ENCODE results near the gene TCF23.
"Not testable (repeated sequence)": the region's sequence is repeated elsewhere in the genome, so short reads cannot be mapped to it uniquely, and the experiment has no call there.

The TCF23 gene

DNA sequence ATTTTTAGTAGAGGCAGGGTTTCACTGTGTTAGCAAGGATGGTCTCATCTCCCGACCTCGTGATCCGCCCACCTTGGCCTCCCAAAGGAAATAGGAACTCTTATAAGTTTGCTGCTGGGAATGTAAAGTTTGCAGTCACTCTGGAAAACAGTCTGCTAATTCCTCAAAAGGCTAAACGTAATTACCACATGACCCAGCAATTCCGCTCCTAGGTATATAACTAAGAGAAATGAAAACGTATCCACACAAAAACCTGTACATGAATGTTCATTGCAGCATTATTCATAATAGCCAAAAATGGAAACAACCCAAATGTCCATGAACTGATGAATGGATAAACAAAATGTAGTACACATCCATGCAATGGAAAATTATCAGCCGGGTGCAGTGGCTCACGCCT lies 41.2 kb downstream of the TCF23 start:
- no peak for DNase-seq (ENCODE audit: low read depth in 2 of 2)

DNA sequence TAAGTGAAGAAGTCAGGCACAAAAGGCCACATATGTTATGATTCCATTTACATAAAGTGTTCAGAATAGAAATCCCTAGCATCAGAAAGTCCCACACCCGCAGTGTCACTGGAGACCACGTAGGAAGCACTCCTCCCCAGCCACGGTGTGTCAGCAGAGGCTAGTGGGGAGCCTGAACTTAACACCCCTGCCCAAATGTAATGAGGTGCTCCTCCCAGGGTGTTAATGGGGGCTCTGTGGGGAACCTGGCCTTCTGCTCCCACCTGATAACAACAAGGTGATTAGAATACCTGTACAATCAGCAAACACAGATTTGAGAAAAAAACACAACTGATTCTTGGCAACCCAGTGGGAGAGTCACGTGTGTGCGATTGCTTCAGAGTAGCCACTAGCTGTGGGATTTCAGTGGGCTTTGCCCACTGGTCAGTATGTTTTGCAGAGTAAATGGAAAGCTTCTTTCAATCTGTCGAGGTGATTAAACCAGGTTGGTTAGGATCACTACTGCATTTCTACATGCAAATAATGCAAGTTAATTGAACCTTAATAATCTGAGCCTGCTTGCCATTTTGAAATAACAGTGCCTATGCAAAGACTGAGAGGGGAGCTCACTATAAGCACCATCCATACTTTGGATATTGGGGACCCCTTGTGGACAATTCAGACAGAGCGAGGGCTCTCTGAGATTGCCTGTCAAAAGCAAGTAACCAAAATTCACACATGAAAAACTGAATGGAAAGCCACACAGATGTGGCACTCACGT lies 42.4 kb downstream of the TCF23 start:
- DNase-seq (ENCODE audit: low read depth in 2 of 2), result no peak

DNA sequence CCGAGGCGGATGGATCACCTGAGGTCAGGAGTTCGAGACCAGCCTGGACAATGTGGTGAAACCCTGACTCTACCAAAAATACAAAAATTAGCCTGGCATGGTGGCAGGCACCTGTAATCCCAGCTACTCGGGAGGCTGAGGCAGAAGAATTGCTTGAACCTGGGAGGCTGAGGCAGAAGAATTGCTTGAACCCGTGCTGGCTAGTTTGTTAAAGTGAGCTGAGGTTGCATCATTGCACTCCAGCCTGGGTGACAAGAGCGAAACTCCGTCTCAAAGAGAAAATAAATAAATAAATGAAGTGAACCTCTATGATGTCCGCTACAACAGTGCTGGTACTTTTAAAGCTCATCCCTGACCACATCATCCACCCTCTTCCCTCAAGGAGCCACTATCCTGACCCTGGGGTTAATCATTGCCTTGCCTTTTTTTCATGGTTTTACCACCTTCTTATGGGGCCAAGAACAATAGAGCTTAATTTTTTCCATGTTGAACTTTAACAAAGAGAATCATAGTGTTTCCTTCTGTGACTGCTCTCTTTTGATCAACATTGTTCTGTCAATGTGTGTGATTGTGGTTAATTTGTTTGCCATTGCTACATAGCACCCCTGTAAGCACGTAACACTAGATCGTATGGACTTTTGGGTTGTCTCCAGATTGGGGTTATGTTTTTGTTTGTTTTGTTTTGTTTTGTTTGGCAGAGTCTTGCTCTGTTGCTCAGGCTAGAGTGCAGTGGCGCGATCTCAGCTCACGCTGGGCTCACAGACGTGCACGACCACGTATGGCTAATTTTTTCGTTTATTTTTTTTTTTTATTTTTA lies 45.9 kb downstream of the TCF23 start:
- no peak for DNase-seq (ENCODE audit: low read depth in 2 of 2)

DNA sequence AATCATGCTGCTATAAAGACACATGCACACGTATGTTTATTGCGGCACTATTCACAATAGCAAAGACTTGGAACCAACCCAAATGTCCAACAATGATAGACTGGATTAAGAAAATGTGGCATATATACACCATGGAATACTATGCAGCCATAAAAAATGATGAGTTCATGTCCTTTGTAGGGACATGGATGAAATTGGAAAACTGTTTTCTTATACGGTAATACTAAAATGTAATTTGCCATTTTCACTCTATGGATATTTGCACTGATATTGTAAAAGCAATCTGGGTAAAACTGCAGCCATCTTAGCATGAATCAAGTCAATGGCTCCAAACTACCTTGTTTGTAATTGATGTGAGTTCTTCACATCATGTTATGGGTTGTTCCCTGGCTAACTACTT lies 47.0 kb downstream of the TCF23 start:
- not testable (repeated sequence) for DNase-seq (ENCODE audit: low read depth in 2 of 2)

DNA sequence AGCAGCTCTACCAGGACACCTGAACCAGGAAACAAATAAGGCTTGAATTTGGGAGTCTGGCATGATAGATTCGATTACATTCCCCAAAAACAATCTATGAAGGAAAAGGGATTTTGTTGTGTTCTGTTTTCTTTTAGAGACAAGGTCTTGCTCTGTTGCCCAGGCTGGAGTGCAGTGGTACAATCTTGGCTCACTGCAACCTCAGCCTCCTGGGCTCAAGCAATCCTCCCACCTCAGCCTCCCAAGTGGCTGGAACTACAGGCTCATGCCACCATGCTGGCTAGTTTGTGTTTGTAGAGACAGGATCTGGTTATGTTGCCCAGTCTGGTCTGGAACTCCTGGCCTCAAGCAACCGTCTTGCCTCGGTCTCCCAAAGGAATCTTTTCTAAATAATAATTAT lies 49.3 kb downstream of the TCF23 start:
- not testable (repeated sequence) for DNase-seq (ENCODE audit: low read depth in 2 of 2)

DNA sequence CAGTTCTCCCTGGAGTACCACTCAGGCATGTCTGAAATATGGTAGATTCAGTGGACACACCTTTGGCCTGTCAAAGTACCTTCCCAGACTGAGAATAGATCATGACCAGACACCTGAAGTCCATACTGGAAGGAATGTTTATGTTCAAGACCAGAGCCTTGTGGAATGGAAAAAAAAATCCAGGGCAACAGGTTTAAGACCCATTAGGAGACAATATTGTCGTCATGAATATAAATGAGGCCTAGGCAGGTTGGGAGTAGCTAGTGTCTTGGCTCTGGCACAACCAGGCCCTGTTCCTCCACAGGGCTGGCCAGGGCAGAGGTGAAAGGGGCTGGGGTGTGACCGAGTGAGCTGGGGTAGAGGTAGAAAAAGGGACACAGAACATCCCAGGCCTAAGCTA lies 49.8 kb downstream of the TCF23 start:
- no peak for DNase-seq (ENCODE audit: low read depth in 2 of 2)

DNA sequence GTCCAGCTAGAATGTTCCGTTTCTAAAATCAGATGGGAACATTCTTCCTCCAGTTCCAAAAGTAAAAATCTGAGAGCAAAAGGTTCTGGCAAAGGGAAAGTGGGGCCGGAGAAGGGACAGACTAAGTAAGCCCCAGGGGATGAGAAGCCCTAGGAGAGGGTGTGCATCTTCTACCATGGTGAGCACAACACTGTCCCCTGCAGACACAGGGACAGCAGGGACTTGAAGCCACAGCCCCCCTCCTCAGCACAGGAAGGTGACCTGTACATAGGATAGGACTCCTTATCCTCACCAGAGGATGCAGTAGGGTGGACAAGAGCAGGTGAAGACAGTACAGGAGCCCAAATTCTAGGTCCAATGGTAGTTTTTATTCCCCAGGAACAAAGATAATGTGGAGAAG lies 50.4 kb downstream of the TCF23 start:
- no peak for DNase-seq (ENCODE audit: low read depth in 2 of 2)

DNA sequence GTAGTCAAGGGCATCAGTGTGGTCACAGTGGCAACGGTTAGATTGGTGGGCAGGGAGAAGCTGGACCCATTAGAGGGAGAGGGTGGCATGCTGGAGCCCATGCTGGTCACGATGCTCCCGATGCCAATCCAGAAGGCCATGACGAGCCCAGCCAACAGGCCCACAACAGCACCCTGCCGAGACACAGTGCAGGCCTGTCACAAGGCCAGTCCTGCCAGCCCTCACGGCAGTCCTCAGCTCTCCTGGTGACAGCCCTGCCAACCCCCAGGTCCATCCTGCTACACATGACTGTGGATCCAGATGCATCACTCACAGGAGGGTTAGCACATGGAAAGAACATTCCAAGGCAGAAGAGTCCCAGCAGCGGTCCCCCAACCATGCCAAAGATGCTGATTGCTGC lies 52.9 kb downstream of the TCF23 start:
- DNase-seq (ENCODE audit: low read depth in 2 of 2), result no peak

DNA sequence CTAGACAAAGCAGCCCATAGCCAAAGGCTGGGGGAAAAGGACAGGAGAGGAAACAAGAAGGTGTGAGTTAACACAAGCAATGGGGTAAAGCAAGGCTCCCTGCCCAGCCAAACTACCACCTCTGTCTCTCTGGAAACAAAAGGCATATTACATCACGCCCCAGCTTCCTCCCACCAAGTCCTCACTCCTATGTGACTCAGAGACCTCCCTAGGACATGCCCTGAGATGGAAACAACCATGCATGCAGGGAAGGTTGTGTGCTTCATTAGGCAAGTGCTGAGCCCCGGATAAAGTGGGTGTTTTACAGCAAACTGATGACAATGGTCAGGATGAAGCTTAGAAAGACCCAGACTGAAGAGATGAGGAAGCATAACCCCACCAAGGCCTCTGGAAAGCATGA lies 54.0 kb downstream of the TCF23 start:
- no peak for DNase-seq (ENCODE audit: low read depth in 2 of 2)

DNA sequence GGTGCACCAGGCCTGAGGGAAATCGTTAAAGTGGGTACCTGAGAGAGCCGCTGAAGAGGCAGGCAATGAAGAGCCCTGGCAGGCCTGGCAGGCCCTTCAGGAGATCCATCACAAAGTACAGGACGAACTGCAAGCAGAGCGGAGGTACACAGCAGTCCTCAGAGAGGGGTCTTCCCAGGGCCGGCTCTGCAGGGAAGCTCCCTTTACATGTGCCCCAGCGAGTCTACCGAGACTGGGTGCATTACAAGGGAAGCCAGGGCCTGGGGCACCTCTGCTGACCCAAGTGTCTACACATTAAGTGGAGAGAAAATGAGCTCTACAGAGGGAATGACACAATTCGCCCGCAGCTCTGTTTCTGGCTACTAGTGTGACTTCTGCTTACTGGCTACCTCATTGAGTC lies 54.9 kb downstream of the TCF23 start:
- DNase-seq (ENCODE audit: low read depth in 2 of 2), result no peak

DNA sequence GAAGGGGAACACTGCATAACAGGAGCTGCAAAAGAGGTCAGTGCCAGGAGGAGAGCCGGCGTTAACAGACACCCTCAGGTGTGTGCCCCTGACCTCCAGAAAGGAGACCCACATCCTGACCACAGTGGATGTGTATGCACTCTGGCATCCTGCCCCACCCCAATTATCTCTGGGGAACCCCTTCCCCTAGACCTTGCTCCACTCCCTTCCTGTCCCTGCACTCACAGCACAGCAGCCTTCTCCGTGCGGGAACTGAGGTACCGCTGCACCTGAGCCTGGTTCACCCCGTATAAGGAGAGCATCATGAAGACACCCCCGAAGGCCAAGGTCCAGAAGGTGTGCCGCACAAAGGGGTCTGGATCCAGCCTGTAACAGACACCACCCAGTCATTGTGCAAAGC lies 55.8 kb downstream of the TCF23 start:
- DNase-seq (ENCODE audit: low read depth in 2 of 2), result no peak

DNA sequence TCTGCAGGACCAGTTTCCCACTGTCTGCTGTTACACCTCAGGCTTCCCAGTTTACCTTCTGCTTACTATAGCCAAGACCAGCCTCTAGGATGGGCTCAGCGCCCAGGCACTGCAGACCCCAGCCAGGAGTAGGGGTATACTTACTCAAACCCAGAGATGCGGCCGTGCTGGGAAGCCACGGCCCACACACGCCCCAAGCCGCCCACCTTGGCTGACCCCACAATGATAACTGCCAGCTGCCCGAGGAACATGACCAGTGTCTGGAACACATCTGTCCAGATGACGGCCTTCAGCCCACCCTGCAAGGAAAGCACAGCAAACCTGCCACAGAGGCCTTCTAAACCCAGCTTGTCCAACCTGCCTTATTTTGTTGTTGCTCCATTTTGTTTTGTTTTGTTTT lies 56.4 kb downstream of the TCF23 start:
- DNase-seq (ENCODE audit: low read depth in 2 of 2), result no peak

DNA sequence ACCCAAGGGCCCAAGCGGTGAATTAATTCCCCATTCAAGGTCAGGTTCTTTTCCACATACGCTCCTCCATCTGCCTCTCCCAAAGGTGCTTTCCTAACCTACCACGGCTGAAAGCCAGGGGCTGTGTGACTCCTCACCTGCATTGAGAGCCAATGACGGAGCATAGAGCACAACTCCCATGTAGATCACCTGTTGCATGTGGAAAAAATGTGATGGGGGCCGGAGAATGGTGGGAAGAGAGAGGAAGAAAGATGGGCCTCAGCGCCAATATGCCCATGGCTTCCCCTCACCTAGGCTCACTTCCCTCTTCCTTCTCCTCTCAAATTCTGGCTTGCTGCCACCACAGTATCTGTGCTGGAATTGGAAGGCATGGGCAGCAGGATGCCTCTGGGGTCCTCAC lies 57.5 kb downstream of the TCF23 start:
- no peak for DNase-seq (ENCODE audit: low read depth in 2 of 2)
